SH-SY5Y (cell line): ENCODE results near the gene NPR3.

ENCODE experiments used
- GATA2 ChIP-seq: IDR thresholded peaks from 2 replicates; pipeline ENCODE4 v1.6.1; 2011; ENCODE audit warnings: mild to moderate bottlenecking, low read depth, low read length
- GATA3 ChIP-seq: IDR thresholded peaks from 2 replicates; pipeline ENCODE4 v1.6.1; 2011; ENCODE audit warnings: low read depth, mild to moderate bottlenecking, low read length, moderate library complexity

- TF ChIP-seq GATA3: no peak
- TF ChIP-seq GATA2: no peak
These were observed 31.9 kb upstream of the NPR3 start for GRCh38 chr5:32679218-32679617.
